IMR-90 (cell line): ENCODE data around the gene ARL8B. TPM values are rescaled to one million over a fixed set of nuclear protein-coding genes. Genes with fewer than 3 reads are reported as not detected.
A peak's percentile ranks its signal among the peaks of the same experiment; 100 is the strongest.

ENCODE experiments used
- ATAC-seq: fragments of 200-7000 bp; cut with Tn5 transposase; 2 replicates; pipeline ENCODE4 v1.9.1; 2020; ENCODE audit warnings: low read depth, mild to moderate bottlenecking, moderate library complexity
- BruUV-seq: library from RNA; stranded (reverse); fragments of 400-500 nt; replicated peaks from 2 replicates; lab custom pipeline; 2021; lab: Mats Ljungman, UMichigan
- CTCF ChIA-PET: fragments of 300-600 bp; formaldehyde crosslinking; extraction: SDS; loops from one replicate; lab custom pipeline; 2021; ENCODE audit warnings: antibody characterized with exemption; lab: Yijun Ruan, JAX
- POLR2A ChIA-PET: fragments of 300-600 bp; sonication (Branson Sonifier 250); formaldehyde crosslinking; loops from one replicate; lab custom pipeline; 2022; ENCODE audit warnings: antibody characterized with exemption; ENCODE audit not compliant: unreplicated experiment; lab: Charles Lee
- DNase-seq: peaks from one replicate; pipeline ENCODE4 v3.0.0; 2013
- H2AFZ ChIP-seq: replicated peaks from 2 replicates; pipeline ENCODE3; 2013; ENCODE audit warnings: low read length, mild to moderate bottlenecking; ENCODE audit not compliant: poor library complexity
- H2AK5ac ChIP-seq: 2 replicates; pipeline ENCODE4 v1.6.1; 2013; ENCODE audit warnings: low read depth, low read length, inconsistent platforms
- H2AK9ac ChIP-seq: replicated peaks from 2 replicates; pipeline ENCODE3; 2013; ENCODE audit warnings: mild to moderate bottlenecking, low read depth, low read length, moderate library complexity; ENCODE audit not compliant: poor library complexity
- H2BK120ac ChIP-seq: 2 replicates; pipeline ENCODE4 v1.6.1; 2013; ENCODE audit warnings: low read depth, low read length, inconsistent platforms
- H2BK15ac ChIP-seq: 3 replicates; pipeline ENCODE4 v1.6.1; 2013; ENCODE audit warnings: low read depth, low read length, inconsistent platforms
- H2BK20ac ChIP-seq: 2 replicates; pipeline ENCODE4 v1.6.1; 2013; ENCODE audit warnings: low read depth, mild to moderate bottlenecking, inconsistent platforms, low read length, moderate library complexity
- H2BK5ac ChIP-seq: 2 replicates; pipeline ENCODE4 v1.6.1; 2013; ENCODE audit warnings: mild to moderate bottlenecking, low read depth, low read length, inconsistent platforms; ENCODE audit not compliant: poor library complexity, severe bottlenecking
- H3K14ac ChIP-seq: replicated peaks from 2 replicates; pipeline ENCODE4 v1.6.1; 2013; ENCODE audit warnings: low read depth, low read length, inconsistent platforms
- H3K18ac ChIP-seq: 2 replicates; pipeline ENCODE4 v1.6.1; 2013; ENCODE audit warnings: low read depth, low read length, control low read depth
- H3K23ac ChIP-seq: 2 replicates; pipeline ENCODE4 v1.6.1; 2013; ENCODE audit warnings: low read depth, low read length, inconsistent platforms
- H3K27ac ChIP-seq: 2 replicates; pipeline ENCODE4 v1.5.1; 2013; ENCODE audit warnings: mild to moderate bottlenecking, control low read depth, low read length; ENCODE audit not compliant: insufficient read depth
- H3K27me3 ChIP-seq: 2 replicates; pipeline ENCODE4 v1.6.1; 2013; ENCODE audit warnings: low read length; ENCODE audit not compliant: control insufficient read depth, insufficient read depth
- H3K36me3 ChIP-seq: 2 replicates; pipeline ENCODE4 v1.6.1; 2013; ENCODE audit warnings: low read length, mixed read lengths; ENCODE audit not compliant: control insufficient read depth, insufficient read depth
- H3K4ac ChIP-seq: 2 replicates; pipeline ENCODE4 v1.6.1; 2013; ENCODE audit warnings: low read depth, low read length, inconsistent platforms
- H3K4me1 ChIP-seq: 2 replicates; pipeline ENCODE4 v1.6.1; 2013; ENCODE audit warnings: low read length, mixed read lengths; ENCODE audit not compliant: control insufficient read depth, insufficient read depth
- H3K4me2 ChIP-seq: 2 replicates; pipeline ENCODE4 v1.6.1; 2013; ENCODE audit warnings: low read depth, mild to moderate bottlenecking, control low read depth, low read length, moderate library complexity
- H3K4me3 ChIP-seq: 2 replicates; pipeline ENCODE4 v1.5.1; 2013; ENCODE audit warnings: low read depth, mild to moderate bottlenecking, control low read depth, low read length, moderate library complexity; ENCODE audit not compliant: insufficient read depth
- H3K56ac ChIP-seq: 2 replicates; pipeline ENCODE4 v1.6.1; 2013; ENCODE audit warnings: low read length, inconsistent platforms; ENCODE audit not compliant: insufficient read depth; ENCODE audit errors: extremely low read depth
- H3K79me1 ChIP-seq, 2 experiments: 2 replicates each; pipeline ENCODE4 v1.6.1; 2013; ENCODE audit warnings: low read length in 2 of 2, inconsistent platforms in 1 of 2, low read depth in 1 of 2
- H3K9ac ChIP-seq: 2 replicates; pipeline ENCODE4 v1.6.1; 2013; ENCODE audit warnings: low read depth, low read length, control low read depth
- H3K9me1 ChIP-seq: 2 replicates; pipeline ENCODE4 v1.6.1; 2013; ENCODE audit warnings: low read length, inconsistent platforms; ENCODE audit not compliant: insufficient read depth
- H3K9me3 ChIP-seq: 2 replicates; pipeline ENCODE4 v1.6.1; 2013; ENCODE audit warnings: low read length; ENCODE audit not compliant: control insufficient read depth, insufficient read depth
- H4K20me1 ChIP-seq: 2 replicates; pipeline ENCODE4 v1.6.1; 2013; ENCODE audit warnings: low read length, inconsistent platforms; ENCODE audit not compliant: insufficient read depth
- H4K5ac ChIP-seq: 2 replicates; pipeline ENCODE4 v1.6.1; 2013; ENCODE audit warnings: mild to moderate bottlenecking, low read depth, low read length, control low read depth
- H4K8ac ChIP-seq, 2 experiments: 2 replicates each; pipeline ENCODE4 v1.6.1; 2013; ENCODE audit warnings: low read depth in 2 of 2, low read length in 2 of 2, control low read depth in 1 of 2, inconsistent platforms in 1 of 2
- H4K91ac ChIP-seq: 2 replicates; pipeline ENCODE4 v1.6.1; 2013; ENCODE audit warnings: low read depth, low read length, inconsistent platforms; ENCODE audit not compliant: insufficient read depth
- BHLHE40 ChIP-seq: fragments of 150-350 bp; IDR thresholded peaks from 2 replicates; pipeline ENCODE4 v1.6.1; 2016; ENCODE audit warnings: mild to moderate bottlenecking, low read depth, low read length
- CEBPB ChIP-seq: IDR thresholded peaks from 2 replicates; pipeline ENCODE4 v1.6.1; 2012; ENCODE audit warnings: low read depth, low read length, improper control_type of control experiment
- CHD1 ChIP-seq: IDR thresholded peaks from 2 replicates; pipeline ENCODE4 v1.6.1; 2012; ENCODE audit warnings: low read depth, low read length, improper control_type of control experiment
- FOS ChIP-seq: fragments of 150-350 bp; IDR thresholded peaks from 2 replicates; pipeline ENCODE4 v1.6.1; 2016; ENCODE audit warnings: low read depth, low read length
- MAFK ChIP-seq: IDR thresholded peaks from 2 replicates; pipeline ENCODE4 v1.6.1; 2012; ENCODE audit warnings: low read depth, low read length, improper control_type of control experiment
- MAZ ChIP-seq: IDR thresholded peaks from 2 replicates; pipeline ENCODE4 v1.6.1; 2012; ENCODE audit warnings: low read depth, mild to moderate bottlenecking, low read length, improper control_type of control experiment, moderate library complexity, borderline replicate concordance
- MXI1 ChIP-seq: IDR thresholded peaks from 2 replicates; pipeline ENCODE4 v1.6.1; 2012; ENCODE audit warnings: low read depth, mild to moderate bottlenecking, low read length, moderate library complexity, borderline replicate concordance
- NFE2L2 ChIP-seq: fragments of 150-350 bp; IDR thresholded peaks from 2 replicates; pipeline ENCODE4 v1.6.1; 2016; ENCODE audit warnings: low read depth, mild to moderate bottlenecking, low read length
- POLR2A ChIP-seq: IDR thresholded peaks from 2 replicates; pipeline ENCODE4 v1.6.1; 2012; ENCODE audit warnings: mild to moderate bottlenecking, low read depth, low read length
- RAD21 ChIP-seq: IDR thresholded peaks from 2 replicates; pipeline ENCODE4 v1.6.1; 2012; ENCODE audit warnings: low read length, improper control_type of control experiment
- RCOR1 ChIP-seq: IDR thresholded peaks from 2 replicates; pipeline ENCODE4 v1.6.1; 2012; ENCODE audit warnings: mild to moderate bottlenecking, low read length, improper control_type of control experiment; ENCODE audit not compliant: insufficient replicate concordance
- RFX5 ChIP-seq: IDR thresholded peaks from 2 replicates; pipeline ENCODE4 v1.8.0; 2012; ENCODE audit warnings: low read depth, mild to moderate bottlenecking, low read length, moderate library complexity
- SMC3 ChIP-seq: fragments of 150-350 bp; IDR thresholded peaks from 2 replicates; pipeline ENCODE4 v1.6.1; 2016; ENCODE audit warnings: low read depth, mild to moderate bottlenecking, antibody characterized with exemption, low read length, moderate library complexity
- WGBS, 2 experiments: methylation state at CpG; one replicate each; pipeline versions ENCODE4 v1.1.5 to v1.1.7; 2013; ENCODE audit warnings: missing lambda C conversion rate in 2 of 2; ENCODE audit not compliant: insufficient read length in 1 of 2; ENCODE audit errors: extremely low coverage in 2 of 2; 5-methylcytosine and 5-hydroxymethylcytosine counted together
- dilution Hi-C: fragments of 300-500 bp; cut with HindIII; formaldehyde crosslinking; loops from one replicate; pipeline ENCODE4 v1.14.3; 2018; ENCODE audit warnings: low sequenced_read_pairs; ENCODE audit not compliant: unreplicated experiment
- in situ Hi-C: fragments of 300-500 bp; cut with MboI; formaldehyde crosslinking; loops from 3 replicates; pipeline ENCODE4 v1.14.3; 2019; ENCODE audit warnings: low sequenced_read_pairs, inconsistent platforms, mixed read lengths
- intact Hi-C: fragments of 100-400 bp; cut with micrococcal nuclease; formaldehyde crosslinking; loops from 2 replicates; pipeline ENCODE4 v1.10.0; 2022
- polyA plus RNA-seq, 3 experiments: library from polyadenylated mRNA; depleted of rRNA; stranded (reverse); fragments of >200 nt; gene quantifications; 2 replicates each; pipeline ENCODE4 v1.2.3, GENCODE V29; 2012; ENCODE audit warnings: low replicate concordance in 1 of 3
- total RNA-seq: library from RNA; depleted of rRNA; stranded (reverse); fragments of >200 nt; gene quantifications from 2 replicates; pipeline ENCODE4 v1.2.3, GENCODE V29; 2012
- TF ChIP-seq, protein P1 (sequence below): conservative IDR thresholded peaks from 2 replicates; pipeline ENCODE4 v1.5.1; 2012; ENCODE audit warnings: mild to moderate bottlenecking, low read depth, low read length, improper control_type of control experiment
- TF ChIP-seq, protein P2 (sequence below): fragments of 150-350 bp; IDR thresholded peaks from 2 replicates; pipeline ENCODE4 v1.6.1; 2016; ENCODE audit warnings: low read depth, mild to moderate bottlenecking, low read length, moderate library complexity, borderline replicate concordance
- TF ChIP-seq, protein P3 (sequence below): fragments of 150-350 bp; IDR thresholded peaks from 2 replicates; pipeline ENCODE4 v1.6.1; 2017; ENCODE audit warnings: mild to moderate bottlenecking, antibody characterized with exemption, low read length, low read depth

ARL8B gene
- total and polyA plus RNA-seq, 2 of the 4 experiments (the other 2 are of a cell fraction), result 32.3 to 47.0 TPM

DNA sequence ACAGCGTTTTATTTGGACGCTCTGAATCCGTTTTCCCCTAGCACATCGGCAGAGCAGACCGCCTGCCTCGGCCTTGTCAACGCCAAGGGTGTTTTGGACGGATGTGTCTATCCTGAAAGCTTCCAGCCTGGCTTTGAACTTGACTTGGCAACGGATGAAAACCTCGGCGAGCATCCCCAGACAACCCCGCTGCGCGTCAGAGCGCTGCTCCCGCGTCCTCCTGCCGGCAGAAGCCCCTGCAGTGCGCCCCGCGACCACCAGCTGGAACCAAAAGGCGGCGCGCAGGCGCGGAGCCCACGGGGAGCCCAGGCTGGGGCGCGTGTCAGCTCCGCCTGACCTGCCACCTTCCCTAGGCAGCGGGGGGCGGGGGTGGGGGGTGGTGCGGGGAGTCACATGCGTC, 26.2 kb upstream of the ARL8B start:
- peak; percentile 5 for DNase-seq
- POLR2A ChIA-PET, result no interaction called here

More for the DNA sequence above, 26.2 kb upstream of the ARL8B start:
- Histone ChIP-seq H2BK20ac (no peak overlapping the region), H2AFZ (peak overlapping the region; percentile 77), H2AK5ac (no peak overlapping the region), H4K8ac (no peak overlapping the region), H2BK120ac (no peak overlapping the region), H4K91ac (no peak overlapping the region), H3K9me3 (no peaks in the 10 kb centered on the region), H3K4ac (no peak overlapping the region), H3K27ac (no peak overlapping the region), H3K4me3 (no peak overlapping the region; the same call in 1 of the 2 replicates), H3K56ac (no peak overlapping the region), H3K36me3 (no peaks in the 10 kb centered on the region), H2BK5ac (no peak overlapping the region), H3K27me3 (peaks cover 14% of the 10 kb centered on the region), H3K4me1 (no peaks in the 10 kb centered on the region), H3K18ac (no peak overlapping the region), H3K23ac (no peak overlapping the region), H3K9me1 (no peaks in the 10 kb centered on the region; the same call in 1 of the 2 replicates), H3K9ac (no peak overlapping the region), H3K14ac (no peak overlapping the region), H3K79me1 (no peaks in the 10 kb centered on the region), H3K4me2 (peak overlapping the region; percentile 10; the same call in 1 of the 2 replicates), H2AK9ac (no peak overlapping the region), H4K20me1 (no peaks in the 10 kb centered on the region), H2BK15ac (no peak overlapping the region), H4K5ac (no peak overlapping the region)
- WGBS, 2 experiments, result 10% methylated on average over 13 of the region's 34 CpGs; no CpG with 5 or more reads in 1 of the 2 experiments
- dilution Hi-C loops (no loop called here), intact Hi-C loops (no loop called here), in situ Hi-C loops (no loop called here)
- TF ChIP-seq RAD21, result no peak
- TF ChIP-seq MAFK, result no peak
- TF ChIP-seq SMC3, result no peak
- TF ChIP-seq CHD1, result no peak
- TF ChIP-seq MAZ, result no peak
- TF ChIP-seq BHLHE40, result no peak
- no peak for TF ChIP-seq CEBPB
- TF ChIP-seq, protein P1, sequence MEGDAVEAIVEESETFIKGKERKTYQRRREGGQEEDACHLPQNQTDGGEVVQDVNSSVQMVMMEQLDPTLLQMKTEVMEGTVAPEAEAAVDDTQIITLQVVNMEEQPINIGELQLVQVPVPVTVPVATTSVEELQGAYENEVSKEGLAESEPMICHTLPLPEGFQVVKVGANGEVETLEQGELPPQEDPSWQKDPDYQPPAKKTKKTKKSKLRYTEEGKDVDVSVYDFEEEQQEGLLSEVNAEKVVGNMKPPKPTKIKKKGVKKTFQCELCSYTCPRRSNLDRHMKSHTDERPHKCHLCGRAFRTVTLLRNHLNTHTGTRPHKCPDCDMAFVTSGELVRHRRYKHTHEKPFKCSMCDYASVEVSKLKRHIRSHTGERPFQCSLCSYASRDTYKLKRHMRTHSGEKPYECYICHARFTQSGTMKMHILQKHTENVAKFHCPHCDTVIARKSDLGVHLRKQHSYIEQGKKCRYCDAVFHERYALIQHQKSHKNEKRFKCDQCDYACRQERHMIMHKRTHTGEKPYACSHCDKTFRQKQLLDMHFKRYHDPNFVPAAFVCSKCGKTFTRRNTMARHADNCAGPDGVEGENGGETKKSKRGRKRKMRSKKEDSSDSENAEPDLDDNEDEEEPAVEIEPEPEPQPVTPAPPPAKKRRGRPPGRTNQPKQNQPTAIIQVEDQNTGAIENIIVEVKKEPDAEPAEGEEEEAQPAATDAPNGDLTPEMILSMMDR, result no peak
- TF ChIP-seq, protein P2, sequence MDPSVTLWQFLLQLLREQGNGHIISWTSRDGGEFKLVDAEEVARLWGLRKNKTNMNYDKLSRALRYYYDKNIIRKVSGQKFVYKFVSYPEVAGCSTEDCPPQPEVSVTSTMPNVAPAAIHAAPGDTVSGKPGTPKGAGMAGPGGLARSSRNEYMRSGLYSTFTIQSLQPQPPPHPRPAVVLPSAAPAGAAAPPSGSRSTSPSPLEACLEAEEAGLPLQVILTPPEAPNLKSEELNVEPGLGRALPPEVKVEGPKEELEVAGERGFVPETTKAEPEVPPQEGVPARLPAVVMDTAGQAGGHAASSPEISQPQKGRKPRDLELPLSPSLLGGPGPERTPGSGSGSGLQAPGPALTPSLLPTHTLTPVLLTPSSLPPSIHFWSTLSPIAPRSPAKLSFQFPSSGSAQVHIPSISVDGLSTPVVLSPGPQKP, result no peak
- TF ChIP-seq, protein P3, sequence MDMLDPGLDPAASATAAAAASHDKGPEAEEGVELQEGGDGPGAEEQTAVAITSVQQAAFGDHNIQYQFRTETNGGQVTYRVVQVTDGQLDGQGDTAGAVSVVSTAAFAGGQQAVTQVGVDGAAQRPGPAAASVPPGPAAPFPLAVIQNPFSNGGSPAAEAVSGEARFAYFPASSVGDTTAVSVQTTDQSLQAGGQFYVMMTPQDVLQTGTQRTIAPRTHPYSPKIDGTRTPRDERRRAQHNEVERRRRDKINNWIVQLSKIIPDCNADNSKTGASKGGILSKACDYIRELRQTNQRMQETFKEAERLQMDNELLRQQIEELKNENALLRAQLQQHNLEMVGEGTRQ, result no peak
- TF ChIP-seq NFE2L2, result no peak
- no peak for TF ChIP-seq RCOR1
- no peak for TF ChIP-seq MXI1
- no peak for TF ChIP-seq RFX5
- no peak for TF ChIP-seq POLR2A
- TF ChIP-seq FOS, result no peak
- peak; percentile 64 for ATAC-seq
- no TSS peak for BruUV-seq
- CTCF ChIA-PET, result no interaction called here
